A673 (cell line): Measurements from ENCODE around the gene PCARE.

Source experiments
- CTCF ChIP-seq: fragments of 300-800, 200-600 bp; sonication (generic); conservative IDR thresholded peaks from 2 replicates; pipeline ENCODE4 v1.5.1; 2017; ENCODE audit warnings: low read depth, mild to moderate bottlenecking, antibody characterized with exemption, low read length, moderate library complexity, mixed read lengths
- EZH2 ChIP-seq: fragments of 200-600 bp; sonication (generic); IDR thresholded peaks from 2 replicates; pipeline ENCODE4 v1.6.1; 2017; ENCODE audit warnings: borderline replicate concordance, low read depth, mild to moderate bottlenecking, mixed read lengths, antibody characterized with exemption, low read length; ENCODE audit not compliant: poor library complexity, severe bottlenecking

- TF ChIP-seq CTCF, result no peak
- no peak for TF ChIP-seq EZH2
Measured at GRCh38 chr2:29055601-29056000, 18.7 kb downstream of the PCARE start.
